Measurements from ENCODE around the gene SERPINB3. TPM values are rescaled to one million over a fixed set of nuclear protein-coding genes. Genes with fewer than 3 reads are reported as not detected.
"Not testable (repeated sequence)": the region's sequence is repeated elsewhere in the genome, so short reads cannot be mapped to it uniquely, and the experiment has no call there.

SERPINB3 gene
- total RNA-seq, 1 donor from 2014 or later: not detected

DNA sequence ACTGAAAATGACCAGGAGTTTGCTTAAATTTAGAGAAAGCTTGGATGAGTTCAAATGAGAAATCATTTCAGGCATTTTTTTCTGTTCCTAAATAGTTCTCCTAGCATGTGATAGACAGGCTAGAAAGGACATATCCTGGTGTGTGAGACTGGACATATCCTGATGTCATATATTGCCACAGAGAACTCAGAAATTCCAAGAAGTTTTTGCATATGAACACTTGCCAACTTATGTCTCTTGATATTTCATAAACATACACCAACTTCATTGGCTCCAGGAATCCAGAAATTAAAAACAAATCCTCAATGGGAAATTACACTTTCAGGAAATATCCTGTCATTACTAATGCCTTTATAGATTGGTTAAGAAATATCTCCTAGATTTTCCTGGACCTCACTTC is 14.8 kb downstream of the SERPINB3 start:
- no peak for DNase-seq (ENCODE audit: low read depth in 2 of 2)

DNA sequence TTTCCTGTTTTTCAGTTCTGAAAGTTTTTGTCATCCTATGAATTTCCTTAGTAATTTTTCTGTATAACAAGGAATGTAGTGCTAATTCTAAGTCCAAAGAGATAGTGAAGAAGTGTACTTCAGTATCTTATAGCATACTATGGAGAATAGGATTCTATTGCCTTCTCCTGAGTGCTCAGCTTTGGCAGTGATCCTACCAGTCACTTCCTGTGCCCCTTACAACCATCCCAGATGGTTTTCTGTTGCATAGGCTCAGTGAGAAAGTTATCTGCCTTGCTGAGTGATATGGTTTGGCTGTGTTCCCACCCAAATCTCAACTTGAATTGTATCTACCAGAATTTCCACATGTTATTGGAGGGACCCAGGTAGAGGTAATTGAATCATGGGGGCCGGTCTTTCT is 17.0 kb downstream of the SERPINB3 start:
- not testable (repeated sequence) for DNase-seq (ENCODE audit: low read depth in 2 of 2)

DNA sequence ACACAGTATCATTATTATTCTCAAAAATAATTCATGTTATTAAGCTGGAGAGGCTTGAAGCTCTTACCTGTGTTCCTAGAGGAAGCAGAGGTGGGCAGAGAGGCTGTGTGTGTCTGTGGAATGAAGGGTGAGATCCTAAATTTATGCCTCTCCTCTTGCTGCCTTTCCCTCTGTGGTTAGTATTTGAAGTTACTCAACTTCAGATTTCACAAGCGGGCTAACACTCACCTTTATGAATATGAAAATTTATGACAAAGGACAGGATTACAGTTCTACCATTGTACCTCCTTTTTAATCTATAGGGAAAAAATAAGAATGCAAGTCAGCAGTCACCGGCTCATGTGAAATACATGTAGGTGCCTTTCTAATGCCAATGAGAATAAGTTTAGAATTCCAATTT is 17.6 kb downstream of the SERPINB3 start, which contains the start of gene SERPINB4:
TSS of gene SERPINB4 (minus strand) at position 115 of the 400 bp plus-strand sequence. CDS start 679 bp downstream, outside the sequence.
- not testable (repeated sequence) for DNase-seq (ENCODE audit: low read depth in 2 of 2)

DNA sequence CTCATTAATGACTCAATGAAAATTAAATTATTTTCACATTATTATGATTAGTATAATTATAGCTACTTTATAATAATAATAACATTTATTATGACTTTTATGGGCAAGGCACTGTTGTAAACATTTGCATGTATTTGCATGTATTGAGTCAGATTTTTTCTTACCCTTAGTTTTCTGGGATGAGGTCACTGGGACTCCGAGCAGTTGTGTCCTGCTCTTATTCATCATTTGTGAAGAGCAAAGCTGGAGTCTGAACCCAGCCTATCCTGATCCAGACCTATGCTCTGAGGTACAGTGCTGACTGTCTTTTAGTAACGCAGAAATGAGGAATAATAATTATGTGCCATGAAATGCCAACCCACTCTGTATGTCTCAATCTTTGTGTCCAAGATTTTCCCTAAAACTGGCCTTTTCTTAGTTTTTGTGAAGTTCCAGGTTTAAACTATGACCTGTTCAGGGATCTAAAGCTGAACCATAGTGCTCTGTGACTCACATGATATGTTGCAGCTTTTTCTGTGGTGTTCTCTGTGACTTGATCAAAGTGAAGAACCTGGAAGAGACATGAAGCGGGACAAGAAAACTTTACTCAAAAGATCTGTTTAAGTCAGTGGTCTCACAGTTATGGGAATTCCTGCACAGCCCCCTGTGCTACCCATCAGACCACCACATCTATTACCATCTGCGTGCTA is 18.9 kb downstream of the SERPINB3 start:
- DNase-seq (ENCODE audit: low read depth in 2 of 2): not testable (repeated sequence)

DNA sequence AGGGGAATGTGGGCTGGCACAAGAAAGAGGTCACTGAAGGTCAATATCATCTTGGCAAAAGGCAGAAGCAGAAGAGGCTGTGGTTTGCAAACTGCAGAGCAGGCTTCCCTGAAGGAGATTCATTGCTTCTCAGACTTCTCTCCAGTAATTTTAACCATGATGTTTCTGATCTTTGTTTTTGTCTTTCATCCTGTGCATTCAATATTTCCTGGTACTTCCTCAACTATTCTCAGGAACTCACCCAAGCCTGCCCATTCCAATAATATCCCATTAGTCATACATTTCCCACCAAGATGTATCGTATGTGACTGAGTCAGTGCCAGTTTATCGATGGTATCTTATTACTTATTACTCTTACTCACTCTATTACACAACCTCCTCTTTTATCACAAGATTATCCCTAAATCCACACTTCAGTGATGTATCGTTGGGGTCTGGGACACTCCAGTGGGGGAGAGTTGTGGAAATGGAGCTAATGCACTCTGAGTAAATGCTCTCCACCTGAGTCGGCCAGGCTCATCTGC is 20.5 kb downstream of the SERPINB3 start:
- DNase-seq (ENCODE audit: low read depth in 2 of 2): not testable (repeated sequence)

DNA sequence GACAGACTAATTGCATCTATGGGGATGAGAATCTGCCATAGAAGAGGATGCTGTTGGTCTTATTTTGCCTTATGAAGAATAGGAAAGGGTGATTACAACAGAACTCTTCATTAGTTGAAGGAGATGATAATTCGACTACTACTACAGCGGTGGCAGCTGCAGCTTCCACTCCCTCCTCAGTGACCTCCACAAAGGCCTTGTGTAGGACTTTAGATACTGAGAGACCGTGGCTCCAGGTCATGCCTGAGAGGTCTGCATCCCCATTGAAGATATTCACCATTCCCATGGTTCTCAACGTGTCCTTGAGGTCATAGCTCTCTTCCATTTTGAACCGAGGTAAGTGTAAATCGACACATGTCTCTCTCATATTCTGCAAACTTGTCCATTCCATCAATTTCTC is 24.0 kb downstream of the SERPINB3 start:
- no peak for DNase-seq (ENCODE audit: low read depth in 2 of 2)

DNA sequence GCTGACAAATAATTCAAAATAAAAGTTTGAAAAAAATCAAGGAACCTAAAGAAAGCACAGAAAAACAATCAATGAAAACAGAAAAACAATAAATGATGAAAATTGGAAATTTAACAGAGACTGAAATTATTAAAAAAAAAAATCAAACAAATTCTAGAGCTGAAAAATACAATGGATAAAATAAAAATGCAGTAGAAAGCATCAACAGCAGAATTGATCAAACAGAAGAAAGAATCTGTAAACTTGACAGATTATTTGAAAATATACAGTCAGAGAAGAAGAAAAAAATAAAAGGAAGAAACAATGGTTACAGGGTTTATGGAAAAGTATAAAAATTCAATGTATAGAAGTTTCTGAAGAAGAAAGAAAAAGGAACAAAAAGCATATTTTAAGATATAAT is 33.9 kb downstream of the SERPINB3 start:
- DNase-seq (ENCODE audit: low read depth in 2 of 2): no peak

DNA sequence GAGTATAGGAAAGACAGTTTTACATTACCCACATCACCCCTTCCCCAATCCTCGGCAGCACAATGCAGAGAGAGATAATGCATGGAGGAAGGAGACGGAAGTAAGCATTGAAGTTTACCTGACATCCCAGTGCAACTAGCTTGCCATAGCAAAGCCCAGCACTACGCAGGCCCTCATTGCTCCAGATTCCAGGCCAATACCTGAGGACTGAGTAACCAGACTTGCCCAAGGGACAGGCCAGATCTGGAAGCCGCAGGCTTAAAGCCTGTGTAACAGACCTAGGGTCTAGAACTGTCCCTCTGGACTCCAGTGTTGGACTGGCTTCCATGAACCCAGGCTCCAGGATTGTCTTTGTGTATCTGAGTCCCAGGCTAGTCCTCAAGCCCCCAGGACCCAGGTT is 35.3 kb downstream of the SERPINB3 start:
- no peak for DNase-seq (ENCODE audit: low read depth in 2 of 2)

DNA sequence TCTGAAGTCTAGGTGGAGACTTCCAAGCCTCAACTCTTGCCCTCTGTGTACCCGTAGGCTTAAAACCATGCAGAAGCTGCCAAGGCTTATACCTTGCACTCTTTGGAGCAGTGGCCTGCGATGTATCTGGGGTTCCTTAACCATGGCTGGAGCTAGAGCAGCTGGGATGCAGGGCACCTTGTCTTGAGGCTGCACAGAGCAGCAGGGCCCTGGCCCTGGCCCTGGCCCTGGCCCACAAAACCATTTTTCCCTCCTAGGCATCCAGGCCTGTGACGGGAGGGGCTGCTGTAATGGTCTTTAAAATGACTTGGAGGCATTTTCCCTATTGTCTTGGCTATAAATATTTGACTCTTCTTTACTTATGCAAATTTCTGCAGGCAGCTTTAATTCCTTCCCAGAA is 36.8 kb downstream of the SERPINB3 start:
- DNase-seq (ENCODE audit: low read depth in 2 of 2): no peak

DNA sequence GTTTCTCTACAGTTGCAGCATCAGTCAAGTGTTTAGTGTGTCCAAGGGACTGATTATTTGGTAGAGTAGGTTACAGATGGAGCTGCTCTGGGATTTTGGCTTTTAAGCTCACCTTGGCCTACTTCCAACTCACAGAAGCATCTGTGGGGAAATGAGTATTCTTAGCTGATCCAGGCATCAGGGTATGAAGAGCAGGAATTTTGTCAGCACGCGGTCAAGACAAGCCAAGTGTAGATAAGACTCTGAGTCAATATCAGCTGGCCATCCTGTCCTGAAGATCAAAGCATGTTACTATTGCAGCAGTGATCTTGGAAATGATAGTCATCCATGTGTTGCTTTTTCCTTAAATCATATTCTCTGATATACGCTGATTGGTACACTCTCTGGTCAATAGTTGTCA is 42.0 kb downstream of the SERPINB3 start:
- no peak for DNase-seq (ENCODE audit: low read depth in 2 of 2)

DNA sequence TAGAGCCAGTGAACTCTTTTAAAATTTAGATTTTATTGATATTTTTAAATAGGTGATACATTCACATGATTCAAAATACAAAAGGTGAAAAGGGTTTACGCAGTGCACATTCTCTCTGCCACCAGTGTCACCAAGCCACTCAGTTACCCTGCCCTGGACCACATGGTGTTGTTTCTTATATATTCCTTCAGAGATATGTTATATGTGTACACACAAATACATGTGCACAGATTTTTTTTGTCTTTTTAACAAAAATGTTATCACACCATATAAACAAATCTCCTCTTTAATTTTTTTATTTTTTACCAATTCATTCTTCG is 43.8 kb downstream of the SERPINB3 start:
- no peak for DNase-seq (ENCODE audit: low read depth in 2 of 2)

DNA sequence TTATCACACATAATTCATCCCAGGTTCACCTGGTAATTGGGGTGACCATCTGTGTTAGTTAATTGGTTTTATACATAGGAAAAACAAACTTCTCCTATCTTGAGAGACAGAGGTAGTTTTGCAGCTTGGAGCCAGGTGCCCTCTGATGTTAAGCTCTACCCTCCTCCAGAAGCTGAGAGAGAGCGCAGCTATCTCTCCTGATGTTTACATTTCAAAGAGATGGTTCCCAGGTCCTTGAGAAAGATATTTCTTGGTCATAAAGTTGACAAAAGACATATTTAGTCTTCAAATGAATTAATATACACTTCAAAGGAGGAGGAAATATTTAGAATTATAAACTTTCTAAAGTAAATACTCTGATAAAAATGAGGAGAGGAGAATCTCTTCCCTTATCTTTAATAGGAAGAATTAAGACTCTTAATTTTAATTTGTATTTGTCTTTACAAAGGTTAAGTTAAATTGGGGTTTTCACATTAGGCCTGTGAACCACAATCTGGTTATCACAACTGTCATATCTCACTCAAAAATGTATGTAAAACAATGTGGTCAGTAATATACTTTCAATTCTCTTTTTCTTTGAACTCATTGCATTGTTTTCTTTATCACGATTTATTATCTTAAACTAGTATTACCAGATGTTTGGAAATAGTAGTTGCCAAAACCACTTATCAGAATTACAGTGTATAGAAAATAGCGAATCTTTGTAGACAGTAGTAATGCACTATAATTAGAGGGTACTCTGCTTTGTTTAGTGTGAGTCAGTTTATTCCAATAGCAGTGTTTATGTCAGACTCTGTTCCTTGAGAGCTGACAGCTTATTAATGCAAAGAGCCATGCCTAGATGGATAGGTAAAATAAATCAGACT is 44.4 kb downstream of the SERPINB3 start:
- DNase-seq (ENCODE audit: low read depth in 2 of 2): no peak

DNA sequence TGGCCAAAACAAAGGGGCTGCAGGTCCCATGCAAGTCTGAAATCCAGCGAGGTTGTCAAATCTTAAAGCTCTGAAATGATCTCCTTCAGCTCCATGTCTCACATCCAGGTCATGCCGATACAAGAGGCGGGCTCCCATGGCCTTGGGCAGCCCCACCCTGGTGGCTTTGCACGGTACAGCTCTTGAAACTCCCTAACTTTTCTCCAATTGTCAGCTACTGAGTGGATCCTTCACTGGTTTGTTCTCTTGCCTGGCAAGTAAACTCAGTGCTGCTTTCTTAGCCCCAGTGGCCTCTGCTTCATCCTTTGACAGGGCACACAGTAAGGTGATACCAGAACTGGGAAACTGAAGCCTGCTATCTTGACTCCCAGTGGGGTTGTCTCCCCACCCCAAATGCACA is 48.3 kb downstream of the SERPINB3 start:
- no peak for DNase-seq (ENCODE audit: low read depth in 2 of 2)

DNA sequence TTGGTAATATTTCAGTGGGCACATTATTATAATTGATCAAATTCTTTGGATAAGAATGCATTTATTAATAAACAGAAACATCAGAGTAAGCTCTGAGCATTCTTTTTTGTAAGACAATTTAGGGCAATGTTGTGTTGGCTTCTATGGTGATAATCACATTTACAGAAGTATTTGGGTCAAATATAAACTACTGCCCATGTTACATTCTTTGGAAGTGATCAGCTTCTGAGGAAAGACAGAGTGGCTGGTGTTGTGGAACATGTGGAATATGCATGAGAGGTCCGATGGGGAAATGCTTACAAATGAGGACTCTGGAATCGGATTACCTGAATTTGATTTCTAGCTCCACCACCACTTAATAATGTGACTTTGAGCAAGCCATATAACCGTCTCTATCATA is 55.2 kb downstream of the SERPINB3 start:
- DNase-seq (ENCODE audit: low read depth in 2 of 2): no peak

Other genes starting within 250 kb of the SERPINB3 start
- 34.9 and 50.0 TPM in 2 replicates for gene VPS4B, start 239.4 kb downstream of the SERPINB3 start, total RNA-seq
- gene SERPINB5, start 184.9 kb downstream of the SERPINB3 start, total RNA-seq: 0.22 TPM in 1 of 2 replicates, not detected in the other
- not detected in 2 replicates for gene SERPINB12, start 119.5 kb downstream of the SERPINB3 start, total RNA-seq
- not detected in 2 replicates for gene SERPINB13, start 74.5 kb downstream of the SERPINB3 start, total RNA-seq
- not detected in 2 replicates for gene SERPINB4, start 17.6 kb downstream of the SERPINB3 start, total RNA-seq
- gene SERPINB11, start 41.1 kb upstream of the SERPINB3 start, total RNA-seq: not detected in 2 replicates
- 0.22 TPM in 1 of 2 replicates, not detected in the other for gene SERPINB7, start 113.5 kb upstream of the SERPINB3 start, total RNA-seq
- gene SERPINB2, start 225.8 kb upstream of the SERPINB3 start, total RNA-seq: 0.20 and 0.22 TPM in 2 replicates
- not detected in 2 replicates for gene SERPINB10, start 246.1 kb upstream of the SERPINB3 start, total RNA-seq